T-helper 1 cell treated with Interleukin-12 subunit alpha and Interleukin-12 subunit beta and Interleukin-4 antibody, amounts not matched to agents 30 μg/mL and 1 μg/mL, for 36 hours (primary cell): ENCODE measurements around the gene RSRC2.
A peak's percentile ranks its signal among the peaks of the same experiment; 100 is the strongest.
"Not testable (repeated sequence)": the region's sequence is repeated elsewhere in the genome, so short reads cannot be mapped to it uniquely, and the experiment has no call there.

Experiments
- H3K27ac Mint-ChIP-seq: one replicate; pipeline ENCODE4 v1.8.0; 2021; ENCODE audit warnings: mild to moderate bottlenecking, mixed read lengths
- H3K27me3 Mint-ChIP-seq: one replicate; pipeline ENCODE4 v1.8.0; 2021; ENCODE audit warnings: low read depth, mixed read lengths
- H3K36me3 Mint-ChIP-seq: one replicate; pipeline ENCODE4 v1.8.0; 2021; ENCODE audit warnings: low read depth, mixed read lengths
- H3K4me1 Mint-ChIP-seq: one replicate; pipeline ENCODE4 v1.8.0; 2021; ENCODE audit warnings: low read depth, mixed read lengths
- H3K4me3 Mint-ChIP-seq: one replicate; pipeline ENCODE4 v1.8.0; 2021; ENCODE audit warnings: mild to moderate bottlenecking, moderate library complexity, mixed read lengths
- H3K9me3 Mint-ChIP-seq: one replicate; pipeline ENCODE4 v1.8.0; 2021; ENCODE audit warnings: mixed read lengths

Gene RSRC2

GRCh38 chr12:122506393-122506938 is 20.3 kb downstream of the RSRC2 start:
- Mint-ChIP-seq H3K27me3 (no peaks in the 10 kb centered on the region), H3K36me3 (peaks cover 48% of the 10 kb centered on the region), H3K4me3 (no peak overlapping the region), H3K9me3 (no peaks in the 10 kb centered on the region), H3K4me1 (peaks cover 8% of the 10 kb centered on the region), H3K27ac (no peak overlapping the region)

GRCh38 chr12:122505419-122506051 is 21.2 kb downstream of the RSRC2 start:
- no peak overlapping the region for H3K27ac Mint-ChIP-seq
- H3K27me3 Mint-ChIP-seq: no peaks in the 10 kb centered on the region
- H3K9me3 Mint-ChIP-seq: no peaks in the 10 kb centered on the region
- H3K36me3 Mint-ChIP-seq: peaks cover 45% of the 10 kb centered on the region
- no peak overlapping the region for H3K4me3 Mint-ChIP-seq
- peaks cover 14% of the 10 kb centered on the region for H3K4me1 Mint-ChIP-seq

GRCh38 chr12:122503783-122504590 is 22.7 kb downstream of the RSRC2 start:
- H3K36me3 Mint-ChIP-seq: peaks cover 38% of the 10 kb centered on the region
- H3K27me3 Mint-ChIP-seq: no peaks in the 10 kb centered on the region
- H3K4me3 Mint-ChIP-seq: no peak overlapping the region
- peaks cover 17% of the 10 kb centered on the region for H3K4me1 Mint-ChIP-seq
- peak overlapping the region; percentile 19 for H3K27ac Mint-ChIP-seq
- no peaks in the 10 kb centered on the region for H3K9me3 Mint-ChIP-seq

- H3K27me3 Mint-ChIP-seq: no peaks in the 10 kb centered on the region
- H3K36me3 Mint-ChIP-seq: peaks cover 41% of the 10 kb centered on the region
Observed at GRCh38 chr12:122503147-122503751, 23.5 kb downstream of the RSRC2 start.

GRCh38 chr12:122501489-122501989 is 25.2 kb downstream of the RSRC2 start:
- Mint-ChIP-seq H3K27me3 (no peaks in the 10 kb centered on the region), H3K27ac (peak overlapping the region; percentile 98), H3K36me3 (peaks cover 38% of the 10 kb centered on the region), H3K9me3 (no peaks in the 10 kb centered on the region), H3K4me3 (peak overlapping the region; percentile 98), H3K4me1 (peaks cover 27% of the 10 kb centered on the region)

More at GRCh38 chr12:122503147-122503751, 23.5 kb downstream of the RSRC2 start:
- Mint-ChIP-seq H3K27ac (peak overlapping the region; percentile 19), H3K4me1 (peaks cover 23% of the 10 kb centered on the region), H3K9me3 (no peaks in the 10 kb centered on the region), H3K4me3 (no peak overlapping the region)

- H3K4me1 Mint-ChIP-seq: peaks cover 28% of the 10 kb centered on the region
- H3K4me3 Mint-ChIP-seq: peak within 1 kb of the TSS; percentile 98
- peaks cover 33% of the 10 kb centered on the region for H3K36me3 Mint-ChIP-seq
Observed at GRCh38 chr12:122500685-122501488, 25.8 kb downstream of the RSRC2 start, which contains the start of gene ZCCHC8. TSS of gene ZCCHC8 (minus strand) at chr12:122500932. CDS start at chr12:122500840, 92 bp downstream.

GRCh38 chr12:122499991-122500684 is 26.6 kb downstream of the RSRC2 start:
- peaks cover 31% of the 10 kb centered on the region for H3K4me1 Mint-ChIP-seq
- peaks cover 33% of the 10 kb centered on the region for H3K36me3 Mint-ChIP-seq
- peak overlapping the region; percentile 98 for H3K27ac Mint-ChIP-seq
- H3K4me3 Mint-ChIP-seq: peak overlapping the region; percentile 98
- no peaks in the 10 kb centered on the region for H3K9me3 Mint-ChIP-seq
- no peaks in the 10 kb centered on the region for H3K27me3 Mint-ChIP-seq

More at GRCh38 chr12:122500685-122501488, 25.8 kb downstream of the RSRC2 start, which contains the start of gene ZCCHC8:
- Mint-ChIP-seq H3K27ac (peak within 1 kb of the TSS; percentile 98), H3K9me3 (no peaks in the 10 kb centered on the region), H3K27me3 (no peaks in the 10 kb centered on the region)

- H3K4me3 Mint-ChIP-seq: peak overlapping the region; percentile 21
- H3K4me1 Mint-ChIP-seq: peaks cover 23% of the 10 kb centered on the region
- H3K27me3 Mint-ChIP-seq: no peaks in the 10 kb centered on the region
- no peaks in the 10 kb centered on the region for H3K9me3 Mint-ChIP-seq
- peak overlapping the region; percentile 67 for H3K27ac Mint-ChIP-seq
- peaks cover 32% of the 10 kb centered on the region for H3K36me3 Mint-ChIP-seq
Observed at GRCh38 chr12:122495258-122495657, 31.5 kb downstream of the RSRC2 start.

GRCh38 chr12:122493222-122493621 is 33.5 kb downstream of the RSRC2 start:
- H3K27me3 Mint-ChIP-seq, H3K4me3 Mint-ChIP-seq, H3K9me3 Mint-ChIP-seq, H3K27ac Mint-ChIP-seq: not testable (repeated sequence)
- H3K36me3 Mint-ChIP-seq: peaks cover 37% of the 10 kb centered on the region
- H3K4me1 Mint-ChIP-seq: peaks cover 14% of the 10 kb centered on the region

GRCh38 chr12:122491991-122492390 is 34.7 kb downstream of the RSRC2 start:
- Mint-ChIP-seq H3K4me1 (peaks cover 11% of the 10 kb centered on the region), H3K4me3 (no peak overlapping the region), H3K9me3 (no peaks in the 10 kb centered on the region), H3K27ac (no peak overlapping the region), H3K36me3 (peaks cover 41% of the 10 kb centered on the region), H3K27me3 (no peaks in the 10 kb centered on the region)

GRCh38 chr12:122489038-122489437 is 37.7 kb downstream of the RSRC2 start:
- Mint-ChIP-seq H3K9me3 (no peaks in the 10 kb centered on the region), H3K27me3 (no peaks in the 10 kb centered on the region), H3K27ac (no peak overlapping the region), H3K4me3 (no peak overlapping the region), H3K36me3 (peaks cover 45% of the 10 kb centered on the region), H3K4me1 (peaks cover 2% of the 10 kb centered on the region)

- not testable (repeated sequence) for H3K4me3 Mint-ChIP-seq, H3K27me3 Mint-ChIP-seq, H3K27ac Mint-ChIP-seq, H3K9me3 Mint-ChIP-seq, H3K4me1 Mint-ChIP-seq
- peaks cover 49% of the 10 kb centered on the region for H3K36me3 Mint-ChIP-seq
Observed at GRCh38 chr12:122487807-122488206, 38.9 kb downstream of the RSRC2 start.

- H3K27me3 Mint-ChIP-seq: no peaks in the 10 kb centered on the region
- H3K27ac Mint-ChIP-seq: peak overlapping the region; percentile 22
- H3K36me3 Mint-ChIP-seq: peaks cover 46% of the 10 kb centered on the region
- H3K4me3 Mint-ChIP-seq: no peak overlapping the region
- peaks cover 2% of the 10 kb centered on the region for H3K4me1 Mint-ChIP-seq
- no peaks in the 10 kb centered on the region for H3K9me3 Mint-ChIP-seq
Observed at GRCh38 chr12:122486805-122487426, 39.8 kb downstream of the RSRC2 start.
